LNCaP clone FGC (cell line): ENCODE data around the gene IRF2.

Experiments used
- DNase-seq: peaks from one replicate; pipeline ENCODE4 v3.0.0-alpha.2; 2011; ENCODE audit warnings: low read depth
- H3K4me3 ChIP-seq: 2 replicates; pipeline ENCODE4 v1.5.1; 2011; ENCODE audit warnings: mild to moderate bottlenecking, low read depth, low read length, control low read depth
- CTCF ChIP-seq: IDR thresholded peaks from 2 replicates; pipeline ENCODE4 v1.5.1; 2012; ENCODE audit warnings: mild to moderate bottlenecking; ENCODE audit not compliant: control insufficient read depth, insufficient read depth; ENCODE audit errors: extremely low read depth

IRF2 gene

GRCh38 chr4:184408021-184408683 is 66.2 kb downstream of the IRF2 start:
- DNase-seq, result no peak
- no peak for TF ChIP-seq CTCF
- H3K4me3 ChIP-seq, result no peak overlapping the region

GRCh38 chr4:184406958-184407391 is 67.4 kb downstream of the IRF2 start:
- DNase-seq, result no peak
- no peak overlapping the region for H3K4me3 ChIP-seq
- no peak for TF ChIP-seq CTCF

- DNase-seq, result no peak
- TF ChIP-seq CTCF, result no peak
- no peak overlapping the region for H3K4me3 ChIP-seq
These were observed 70.3 kb downstream of the IRF2 start for GRCh38 chr4:184404047-184404446.

DNA sequence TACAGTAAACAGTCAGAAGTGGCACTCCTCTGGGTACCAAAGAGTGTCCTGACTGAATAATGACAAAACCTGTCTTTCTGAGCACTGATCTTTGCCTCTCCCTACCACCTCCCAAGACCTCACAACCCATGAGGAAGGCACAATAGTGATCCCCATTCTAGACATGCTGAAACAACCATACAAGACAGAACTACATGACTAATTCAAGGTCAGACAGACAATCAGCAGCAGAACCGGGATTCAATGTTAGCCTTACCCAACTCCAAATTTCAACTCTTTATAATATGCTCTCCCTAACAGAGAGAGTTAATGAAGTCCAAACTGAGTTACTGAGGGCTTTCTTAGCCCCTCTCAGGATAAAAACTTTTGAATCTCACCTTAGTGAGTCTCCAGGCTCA is 71.0 kb downstream of the IRF2 start:
- TF ChIP-seq CTCF, result no peak
- H3K4me3 ChIP-seq, result no peak overlapping the region
- no peak for DNase-seq

GRCh38 chr4:184402740-184403383 is 71.5 kb downstream of the IRF2 start:
- no peak for TF ChIP-seq CTCF
- DNase-seq, result no peak
- H3K4me3 ChIP-seq, result no peak overlapping the region

DNA sequence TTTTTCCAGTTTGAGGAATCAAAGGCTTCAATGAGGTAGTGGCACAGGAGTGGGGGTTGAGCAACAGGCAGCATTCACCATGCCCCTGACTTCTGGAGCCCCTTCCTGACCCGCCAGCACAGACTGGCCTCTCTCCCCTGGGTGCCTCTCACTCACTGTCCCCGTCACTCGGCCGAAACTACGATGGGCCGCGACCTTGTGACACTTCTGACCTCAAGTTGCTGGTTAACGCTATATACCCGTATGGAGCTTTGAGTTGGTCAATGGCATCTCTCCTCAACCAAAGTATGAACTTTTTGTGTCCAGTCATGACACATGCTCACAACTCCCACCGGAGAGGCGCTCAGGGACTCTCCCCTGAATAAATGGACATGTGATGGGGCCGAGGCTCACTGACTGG is 72.1 kb downstream of the IRF2 start:
- no peak for TF ChIP-seq CTCF
- no peak for DNase-seq
- no peak overlapping the region for H3K4me3 ChIP-seq
